ENCODE results near the gene DCLK1.
"Not testable (repeated sequence)": the region's sequence is repeated elsewhere in the genome, so short reads cannot be mapped to it uniquely, and the experiment has no call there.

The DCLK1 gene

DNA sequence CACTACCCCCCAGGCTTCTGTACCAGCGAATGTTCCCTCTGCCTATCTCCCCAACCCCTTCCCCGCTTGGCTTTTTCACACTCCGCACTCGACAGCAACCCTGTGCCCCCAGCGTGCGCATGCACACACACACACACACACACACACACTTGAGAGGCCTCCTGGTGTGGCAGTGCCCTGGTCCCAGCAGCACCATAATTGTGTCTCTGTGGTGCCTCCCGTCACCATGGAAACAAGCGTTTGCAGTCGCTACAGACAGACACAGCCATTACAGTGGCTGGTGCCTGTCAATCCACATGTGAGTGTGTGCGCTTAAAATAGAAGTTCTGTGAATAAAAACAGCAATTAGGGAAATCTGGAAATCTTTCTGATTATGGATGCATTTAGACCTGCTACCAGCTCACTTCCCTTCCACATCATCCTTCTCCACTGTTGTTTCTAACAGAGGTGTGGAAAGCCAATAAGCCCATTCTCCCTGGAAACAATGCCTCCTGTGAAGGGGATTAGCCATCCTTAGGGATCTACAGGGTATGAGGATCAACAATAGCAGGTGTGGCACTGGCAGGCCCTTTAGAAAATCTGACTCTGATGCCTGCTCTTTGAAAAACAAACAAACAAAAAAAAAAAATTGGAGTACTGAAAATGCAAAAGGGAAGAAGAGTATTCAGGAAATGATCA is 146.3 kb downstream of the DCLK1 start:
- H3K4me3 ChIP-seq (ENCODE audit: low read depth, low read length): no peak overlapping the region
- no peak for DNase-seq (ENCODE audit: low read depth)
- TF ChIP-seq, protein P1, sequence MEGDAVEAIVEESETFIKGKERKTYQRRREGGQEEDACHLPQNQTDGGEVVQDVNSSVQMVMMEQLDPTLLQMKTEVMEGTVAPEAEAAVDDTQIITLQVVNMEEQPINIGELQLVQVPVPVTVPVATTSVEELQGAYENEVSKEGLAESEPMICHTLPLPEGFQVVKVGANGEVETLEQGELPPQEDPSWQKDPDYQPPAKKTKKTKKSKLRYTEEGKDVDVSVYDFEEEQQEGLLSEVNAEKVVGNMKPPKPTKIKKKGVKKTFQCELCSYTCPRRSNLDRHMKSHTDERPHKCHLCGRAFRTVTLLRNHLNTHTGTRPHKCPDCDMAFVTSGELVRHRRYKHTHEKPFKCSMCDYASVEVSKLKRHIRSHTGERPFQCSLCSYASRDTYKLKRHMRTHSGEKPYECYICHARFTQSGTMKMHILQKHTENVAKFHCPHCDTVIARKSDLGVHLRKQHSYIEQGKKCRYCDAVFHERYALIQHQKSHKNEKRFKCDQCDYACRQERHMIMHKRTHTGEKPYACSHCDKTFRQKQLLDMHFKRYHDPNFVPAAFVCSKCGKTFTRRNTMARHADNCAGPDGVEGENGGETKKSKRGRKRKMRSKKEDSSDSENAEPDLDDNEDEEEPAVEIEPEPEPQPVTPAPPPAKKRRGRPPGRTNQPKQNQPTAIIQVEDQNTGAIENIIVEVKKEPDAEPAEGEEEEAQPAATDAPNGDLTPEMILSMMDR (conservative IDR thresholded peaks at IDR 0.05; ENCODE audit: low read depth, low read length): no peak

DNA sequence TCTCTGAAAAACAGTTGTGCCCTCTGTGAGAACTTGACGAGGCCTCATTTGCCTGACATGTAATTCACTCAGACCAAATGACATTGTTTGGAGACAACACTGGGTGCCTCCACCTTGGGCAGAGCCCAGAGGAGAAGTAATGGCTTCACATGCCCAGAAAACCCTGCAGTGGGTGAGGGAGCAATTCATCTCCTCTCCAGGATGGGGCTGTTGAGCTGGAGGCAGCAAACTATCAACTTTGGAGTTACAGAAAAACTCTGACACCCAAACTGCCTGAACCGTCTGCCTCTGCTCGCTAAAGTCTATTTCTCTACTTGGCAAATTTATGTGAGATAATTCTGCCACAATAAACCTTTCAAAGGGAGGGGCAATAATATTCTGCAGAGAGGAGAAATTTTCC is 146.9 kb downstream of the DCLK1 start:
- TF ChIP-seq, protein P1 (conservative IDR thresholded peaks at IDR 0.05; ENCODE audit: low read depth, low read length): peak; percentile 33
- DNase-seq (ENCODE audit: low read depth): no peak
- H3K4me3 ChIP-seq (ENCODE audit: low read depth, low read length): no peak overlapping the region

GRCh38 chr13:35983703-35984102 is 147.5 kb downstream of the DCLK1 start:
- not testable (repeated sequence) for DNase-seq (ENCODE audit: low read depth); H3K4me3 ChIP-seq (ENCODE audit: low read depth, low read length)

DNA sequence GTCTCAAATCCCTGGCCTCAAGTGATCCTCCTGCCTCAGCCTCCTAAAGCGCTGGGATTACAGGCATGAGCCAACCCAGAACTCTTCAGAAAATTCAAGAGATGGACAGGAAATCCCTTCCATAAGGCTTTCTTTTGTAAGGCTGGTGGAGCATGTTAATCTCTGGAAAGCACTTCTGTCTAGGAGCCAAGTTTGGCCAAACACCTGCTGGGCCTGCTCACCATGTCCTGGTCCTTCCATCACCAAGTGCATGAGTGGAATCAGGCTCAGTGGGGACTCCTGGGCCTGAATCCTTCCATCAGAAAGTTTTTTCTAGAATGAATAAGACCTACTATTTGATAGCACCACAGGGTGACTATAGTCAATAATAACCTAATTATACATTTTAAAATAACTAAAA is 148.0 kb downstream of the DCLK1 start:
- H3K4me3 ChIP-seq (ENCODE audit: low read depth, low read length): no peak overlapping the region
- TF ChIP-seq, protein P1 (conservative IDR thresholded peaks at IDR 0.05; ENCODE audit: low read depth, low read length): no peak
- no peak for DNase-seq (ENCODE audit: low read depth)

DNA sequence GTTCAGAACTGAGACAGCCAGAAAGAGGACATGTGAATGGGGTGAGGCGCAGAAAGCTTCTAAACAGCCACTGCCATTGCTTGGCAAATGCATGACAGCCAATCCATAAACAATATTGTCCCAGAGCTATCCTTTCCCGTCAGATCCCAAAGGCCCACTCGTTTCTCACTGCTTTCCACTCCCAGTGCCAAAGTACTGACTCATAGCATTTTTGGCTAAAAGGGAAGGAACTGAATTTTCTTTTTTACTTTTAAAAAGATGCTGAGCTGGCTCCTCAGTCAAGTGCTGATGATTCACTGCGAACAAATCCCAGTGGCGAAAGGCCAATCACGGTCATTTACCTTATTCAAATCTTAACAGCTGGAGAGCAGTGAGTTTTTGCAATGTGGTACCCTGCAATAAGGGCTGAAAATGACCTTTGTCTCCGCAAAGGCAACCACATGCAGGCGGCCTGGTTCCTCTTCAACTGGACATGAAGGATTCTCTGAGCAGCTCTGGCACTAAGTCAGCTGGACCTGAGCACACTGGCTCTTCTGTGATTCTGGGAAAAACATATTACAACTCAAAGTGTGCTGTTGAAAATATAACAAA is 151.7 kb downstream of the DCLK1 start:
- H3K4me3 ChIP-seq (ENCODE audit: low read depth, low read length): no peak overlapping the region
- peak; percentile 98 for DNase-seq (ENCODE audit: low read depth)
- TF ChIP-seq, protein P1 (conservative IDR thresholded peaks at IDR 0.05; ENCODE audit: low read depth, low read length): no peak

DNA sequence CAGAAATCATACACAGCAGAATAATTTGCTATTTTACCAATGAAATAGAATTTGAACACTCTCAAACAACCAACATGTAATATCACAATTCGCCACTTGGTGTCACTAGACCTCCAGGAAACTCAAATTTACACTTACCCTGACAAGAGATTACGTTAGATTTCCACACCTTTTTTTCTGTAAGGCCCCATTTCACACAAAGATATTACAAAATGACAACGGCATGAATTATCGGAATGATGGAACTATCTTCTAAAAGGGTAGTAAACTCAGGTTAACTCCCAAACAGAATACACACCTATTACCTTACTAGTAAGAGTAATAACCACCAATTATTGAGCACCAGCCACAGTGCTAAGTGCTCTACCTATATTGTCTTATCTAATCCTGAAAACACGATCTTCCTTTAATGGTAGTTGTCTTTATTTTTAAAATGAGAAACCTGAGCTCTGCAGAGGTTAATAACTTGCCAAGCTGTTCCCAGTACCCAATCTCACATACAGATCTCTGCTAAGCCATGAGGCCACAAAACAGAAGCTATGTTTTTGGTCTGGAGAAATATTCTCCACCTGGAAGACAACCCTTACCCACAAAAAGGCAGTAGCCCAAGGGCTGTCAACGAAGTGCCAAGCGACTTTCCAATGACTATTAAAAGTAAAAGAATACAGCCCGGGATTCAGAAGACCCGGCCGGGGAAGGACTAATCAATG is 152.4 kb downstream of the DCLK1 start:
- no peak overlapping the region for H3K4me3 ChIP-seq (ENCODE audit: low read depth, low read length)
- TF ChIP-seq, protein P1 (conservative IDR thresholded peaks at IDR 0.05; ENCODE audit: low read depth, low read length): peak; percentile 64
- peak; percentile 89 for DNase-seq (ENCODE audit: low read depth)

DNA sequence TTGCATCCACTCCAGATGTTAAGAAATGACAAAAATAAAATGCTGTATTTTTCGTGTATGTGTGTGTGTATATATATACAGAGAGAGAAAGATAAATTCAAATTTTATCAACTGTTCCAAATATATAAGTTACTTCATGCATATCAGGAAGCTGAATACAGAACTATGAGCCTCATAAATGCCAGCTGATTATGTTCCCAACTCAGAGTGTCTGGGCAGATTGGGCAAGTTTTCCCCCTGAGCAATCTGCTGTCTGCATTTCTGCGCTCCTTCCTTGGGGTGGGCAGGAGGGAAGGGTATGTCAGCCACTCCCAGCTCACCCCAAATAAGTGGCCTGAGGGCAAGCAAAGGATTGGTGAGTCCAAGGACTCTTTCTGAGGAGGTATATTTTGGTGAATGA is 154.1 kb downstream of the DCLK1 start:
- no peak for DNase-seq (ENCODE audit: low read depth)
- no peak overlapping the region for H3K4me3 ChIP-seq (ENCODE audit: low read depth, low read length)
- TF ChIP-seq, protein P1 (conservative IDR thresholded peaks at IDR 0.05; ENCODE audit: low read depth, low read length): no peak
